BJ (cell line): ENCODE results near the gene CNOT10. TPM values are rescaled to one million over a fixed set of nuclear protein-coding genes. Genes with fewer than 3 reads are reported as not detected.

Experiments
- CTCF ChIA-PET: fragments of 350-600 bp; formaldehyde crosslinking; extraction: SDS; loops from one replicate; lab custom pipeline; 2021; ENCODE audit warnings: antibody characterized with exemption, inconsistent platforms; lab: Yijun Ruan, JAX
- POLR2A ChIA-PET: fragments of 300-600 bp; sonication (Branson Sonifier 250); formaldehyde crosslinking; extraction: SDS; loops from one replicate; lab custom pipeline; 2021; ENCODE audit warnings: antibody characterized with exemption; lab: Charles Lee
- DNase-seq: peaks from one replicate; pipeline ENCODE4 v3.0.0-alpha.2; 2011; ENCODE audit warnings: low read depth
- H3K27me3 ChIP-seq: 2 replicates; pipeline ENCODE4 v1.6.0; 2011; ENCODE audit warnings: low read length; ENCODE audit not compliant: control insufficient read depth, insufficient read depth
- H3K36me3 ChIP-seq: 2 replicates; pipeline ENCODE4 v1.5.1; 2011; ENCODE audit warnings: low read length; ENCODE audit not compliant: control insufficient read depth, insufficient read depth
- H3K4me3 ChIP-seq: 2 replicates; pipeline ENCODE4 v1.5.1; 2011; ENCODE audit warnings: low read depth, mild to moderate bottlenecking, control low read depth, low read length
- polyA plus RNA-seq: library from polyadenylated mRNA; depleted of rRNA; stranded (reverse); fragments of >200 nt; gene quantifications from 2 replicates; pipeline ENCODE4 v1.2.3, GENCODE V29; 2011
- TF ChIP-seq, protein P1 (sequence below): IDR thresholded peaks from 2 replicates; pipeline ENCODE4 v1.5.1; 2011; ENCODE audit warnings: low read depth, mild to moderate bottlenecking, control low read depth, inconsistent platforms, low read length, moderate library complexity; ENCODE audit not compliant: insufficient read depth

The CNOT10 gene
- polyA plus RNA-seq, 1 experiment, result 20.0 TPM

DNA sequence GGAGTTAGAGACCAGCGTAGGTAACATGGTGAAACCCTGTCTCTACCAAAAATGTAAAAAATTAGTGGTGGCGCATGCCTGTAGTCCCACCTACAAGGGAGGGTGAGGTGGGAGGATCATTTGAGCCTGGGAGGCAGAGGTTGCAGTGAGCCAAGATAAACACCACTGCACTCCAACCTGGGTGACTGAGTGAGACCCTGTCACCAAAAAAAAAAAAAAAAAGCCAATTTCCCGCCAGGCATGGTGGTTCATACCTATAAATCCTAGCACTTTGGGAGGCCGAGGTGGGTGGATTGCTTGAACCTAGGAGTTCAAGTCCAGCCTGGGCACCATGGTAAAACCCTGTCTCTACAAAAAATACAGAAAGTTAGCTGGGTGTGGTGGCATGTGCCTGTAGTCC is 6.9 kb downstream of the CNOT10 start:
- no peak for DNase-seq
- Histone ChIP-seq H3K4me3 (no peak overlapping the region), H3K27me3 (no peaks in the 10 kb centered on the region), H3K36me3 (no peaks in the 10 kb centered on the region)
- TF ChIP-seq, protein P1, sequence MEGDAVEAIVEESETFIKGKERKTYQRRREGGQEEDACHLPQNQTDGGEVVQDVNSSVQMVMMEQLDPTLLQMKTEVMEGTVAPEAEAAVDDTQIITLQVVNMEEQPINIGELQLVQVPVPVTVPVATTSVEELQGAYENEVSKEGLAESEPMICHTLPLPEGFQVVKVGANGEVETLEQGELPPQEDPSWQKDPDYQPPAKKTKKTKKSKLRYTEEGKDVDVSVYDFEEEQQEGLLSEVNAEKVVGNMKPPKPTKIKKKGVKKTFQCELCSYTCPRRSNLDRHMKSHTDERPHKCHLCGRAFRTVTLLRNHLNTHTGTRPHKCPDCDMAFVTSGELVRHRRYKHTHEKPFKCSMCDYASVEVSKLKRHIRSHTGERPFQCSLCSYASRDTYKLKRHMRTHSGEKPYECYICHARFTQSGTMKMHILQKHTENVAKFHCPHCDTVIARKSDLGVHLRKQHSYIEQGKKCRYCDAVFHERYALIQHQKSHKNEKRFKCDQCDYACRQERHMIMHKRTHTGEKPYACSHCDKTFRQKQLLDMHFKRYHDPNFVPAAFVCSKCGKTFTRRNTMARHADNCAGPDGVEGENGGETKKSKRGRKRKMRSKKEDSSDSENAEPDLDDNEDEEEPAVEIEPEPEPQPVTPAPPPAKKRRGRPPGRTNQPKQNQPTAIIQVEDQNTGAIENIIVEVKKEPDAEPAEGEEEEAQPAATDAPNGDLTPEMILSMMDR, result no peak
- POLR2A ChIA-PET, result interaction anchor here (0.7 kb wide), 1 partner anchor 158 kb away, joined by 14 read pairs; no protein-coding TSS in a partner anchor
- CTCF ChIA-PET, result interaction anchor here (0.8 kb wide), 1 partner anchor 14 kb away, joined by 3 read pairs; no protein-coding TSS in a partner anchor

DNA sequence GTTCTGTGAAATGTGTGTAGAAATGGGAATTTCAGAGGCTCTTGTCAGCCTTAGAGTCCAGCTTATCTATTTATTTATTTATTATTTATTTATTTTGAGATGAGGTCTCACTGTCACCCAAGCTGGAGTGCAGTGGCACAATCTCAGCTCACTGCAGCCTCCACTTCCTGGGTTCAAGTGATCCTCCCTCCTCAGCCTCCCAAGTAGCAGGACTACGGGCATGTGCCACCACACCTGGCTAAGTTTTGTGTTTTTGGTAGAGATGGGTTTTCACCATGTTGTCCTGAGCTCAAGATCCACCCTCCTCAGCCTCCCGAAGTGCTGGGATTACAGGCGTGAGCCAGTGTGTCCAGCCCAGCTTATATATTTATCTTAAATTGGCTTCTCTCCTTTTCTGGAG is 11.5 kb downstream of the CNOT10 start:
- CTCF ChIA-PET, result interaction anchor here (1.1 kb wide), 1 partner anchor 12 kb away, joined by 3 read pairs; the partner anchor contains the start of gene CNOT10
- Histone ChIP-seq H3K27me3 (no peaks in the 10 kb centered on the region), H3K36me3 (no peaks in the 10 kb centered on the region), H3K4me3 (no peak overlapping the region)
- TF ChIP-seq, protein P1, result no peak
- POLR2A ChIA-PET, result interaction anchor here (0.6 kb wide), 1 partner anchor 231 kb away, joined by 4 read pairs; no protein-coding TSS in a partner anchor
- DNase-seq, result no peak

DNA sequence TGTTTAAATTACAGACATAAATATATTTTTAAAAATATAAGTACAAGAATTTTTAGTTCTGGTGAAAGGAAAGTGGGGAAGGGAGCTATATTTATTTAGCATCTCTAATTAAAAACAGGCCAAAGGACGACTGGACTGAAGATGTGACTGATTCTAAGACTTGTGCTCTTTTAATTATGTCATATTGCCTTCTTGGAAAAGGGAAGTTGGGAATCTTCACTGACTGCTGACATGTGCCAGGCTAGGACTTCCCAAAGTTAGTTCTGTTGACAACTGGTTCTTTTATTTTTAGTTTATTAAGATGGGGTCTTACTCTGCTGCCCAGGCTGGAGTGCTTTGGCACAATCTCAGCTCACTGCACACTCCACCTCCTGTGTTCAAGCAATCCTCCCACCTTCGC is 13.5 kb downstream of the CNOT10 start:
- ChIA-PET CTCF (interaction anchor here (0.6 to 1.0 kb wide), 2 partner anchors 15 to 939 kb away, joined by 3 to 5 read pairs; no protein-coding TSS in a partner anchor), POLR2A (no interaction called here)
- DNase-seq, result no peak
- H3K4me3 ChIP-seq, result no peak overlapping the region
- H3K36me3 ChIP-seq, result no peaks in the 10 kb centered on the region
- TF ChIP-seq, protein P1, result no peak
- no peaks in the 10 kb centered on the region for H3K27me3 ChIP-seq

DNA sequence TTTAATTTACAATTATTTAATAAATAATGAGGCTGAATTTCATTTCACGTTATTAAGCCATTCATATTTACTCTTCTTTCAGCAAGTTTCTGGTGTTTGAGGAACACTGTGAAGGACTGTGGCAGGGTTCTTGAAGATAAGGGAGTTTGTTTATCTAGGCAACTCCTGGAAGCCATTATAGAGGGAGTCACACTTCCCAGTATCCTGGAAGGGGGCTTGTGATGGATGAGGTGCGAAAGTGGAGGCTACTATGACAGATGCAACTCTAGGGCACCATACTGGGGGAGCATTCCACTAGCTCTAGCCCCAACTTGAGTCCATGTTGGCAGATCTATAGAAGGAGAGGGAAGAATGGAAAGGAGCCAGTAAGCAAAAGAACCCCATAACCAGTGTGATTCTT is 14.4 kb downstream of the CNOT10 start:
- no peak for DNase-seq
- ChIA-PET CTCF (no interaction called here), POLR2A (no interaction called here)
- Histone ChIP-seq H3K27me3 (no peaks in the 10 kb centered on the region), H3K4me3 (no peak overlapping the region), H3K36me3 (no peaks in the 10 kb centered on the region)
- TF ChIP-seq, protein P1, result no peak

DNA sequence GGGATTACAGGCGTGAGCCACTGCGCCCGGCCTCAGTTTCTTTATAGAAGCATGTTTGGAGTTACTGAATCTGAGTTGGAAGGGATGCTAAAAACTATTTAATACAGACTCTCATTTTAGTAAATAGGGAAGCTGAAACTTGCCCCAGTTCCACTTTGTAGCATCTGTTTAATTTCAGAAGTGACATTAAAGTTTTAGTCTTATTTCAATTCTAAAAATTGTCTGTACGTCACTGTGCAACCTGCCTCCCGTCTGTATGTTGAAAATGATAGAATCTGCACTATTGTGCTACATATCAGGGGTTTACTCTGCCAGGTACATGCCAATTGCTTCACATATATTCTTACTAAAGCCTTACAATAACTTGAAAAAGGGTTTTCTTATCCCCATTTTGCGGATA is 15.3 kb downstream of the CNOT10 start:
- no peak for DNase-seq
- POLR2A ChIA-PET, result no interaction called here
- TF ChIP-seq, protein P1, result no peak
- no peaks in the 10 kb centered on the region for H3K27me3 ChIP-seq
- no peak overlapping the region for H3K4me3 ChIP-seq
- CTCF ChIA-PET, result no interaction called here
- no peaks in the 10 kb centered on the region for H3K36me3 ChIP-seq
